PC-9 (cell line): ENCODE results near the gene MAN1B1. TPM values are rescaled to one million over a fixed set of nuclear protein-coding genes. Genes with fewer than 3 reads are reported as not detected.

Experiments
- BruUV-seq: library from RNA; stranded (reverse); fragments of 400-500 nt; replicated peaks from 2 replicates; lab custom pipeline; 2021; lab: Mats Ljungman, UMichigan
- CTCF ChIA-PET: fragments of 300-600 bp; sonication (Branson Sonifier 250); formaldehyde crosslinking; loops from one replicate; lab custom pipeline; 2022; ENCODE audit warnings: antibody characterized with exemption; lab: Charles Lee
- POLR2A ChIA-PET: fragments of 300-600 bp; sonication (Branson Sonifier 250); formaldehyde crosslinking; loops from one replicate; lab custom pipeline; 2022; ENCODE audit warnings: antibody characterized with exemption; ENCODE audit not compliant: unreplicated experiment; lab: Charles Lee
- DNase-seq, 2 experiments: peaks; one replicate each; pipeline versions ENCODE4 v3.0.0 to v3.0.0-alpha.2; 2015 to 2022; ENCODE audit warnings: mixed read lengths in 1 of 2
- H2AFZ ChIP-seq: fragments of 200-600 bp; sonication (generic); 2 replicates; pipeline ENCODE4 v1.8.1; 2017; ENCODE audit warnings: antibody characterized with exemption
- H3F3A ChIP-seq: fragments of 200-600 bp; sonication (generic); 2 replicates; pipeline ENCODE4 v1.8.1; 2017; ENCODE audit warnings: antibody characterized with exemption, mild to moderate bottlenecking, low read depth; ENCODE audit not compliant: insufficient read depth
- H3K27ac ChIP-seq: fragments of 200-600 bp; sonication (generic); 2 replicates; pipeline ENCODE4 v1.6.1; 2016; ENCODE audit warnings: mixed run types
- H3K27me3 ChIP-seq: fragments of 200-600 bp; sonication (generic); 2 replicates; pipeline ENCODE4 v1.6.1; 2016; ENCODE audit warnings: low read depth, mixed run types; ENCODE audit not compliant: insufficient read depth
- H3K36me3 ChIP-seq: fragments of 200-600 bp; sonication (generic); 2 replicates; pipeline ENCODE4 v1.6.1; 2016; ENCODE audit warnings: low read depth, mixed run types
- H3K4me1 ChIP-seq: fragments of 200-600 bp; sonication (generic); replicated peaks from 2 replicates; pipeline ENCODE4 v1.6.1; 2016; ENCODE audit warnings: mixed run types; ENCODE audit not compliant: insufficient read depth
- H3K4me2 ChIP-seq: fragments of 200-600 bp; sonication (generic); 2 replicates; pipeline ENCODE4 v1.6.1; 2017; ENCODE audit warnings: mixed run types
- H3K4me3 ChIP-seq: fragments of 200-600 bp; sonication (generic); 2 replicates; pipeline ENCODE4 v1.6.1; 2016; ENCODE audit warnings: mixed run types
- H3K79me2 ChIP-seq: fragments of 200-600 bp; sonication (generic); 2 replicates; pipeline ENCODE4 v1.6.1; 2017; ENCODE audit warnings: low read depth, mixed run types
- H3K9me2 ChIP-seq: fragments of 200-600 bp; sonication (generic); 2 replicates; pipeline ENCODE4 v1.8.1; 2017; ENCODE audit warnings: mild to moderate bottlenecking; ENCODE audit not compliant: insufficient read depth
- H3K9me3 ChIP-seq: fragments of 200-600 bp; sonication (generic); 2 replicates; pipeline ENCODE4 v1.8.1; 2016; ENCODE audit warnings: low read depth; ENCODE audit not compliant: insufficient read depth
- H4K20me1 ChIP-seq: fragments of 200-600 bp; sonication (generic); 2 replicates; pipeline ENCODE4 v1.8.1; 2017; ENCODE audit not compliant: insufficient read depth
- EZH2 ChIP-seq: fragments of 200-600 bp; sonication (generic); IDR thresholded peaks from 2 replicates; pipeline ENCODE4 v1.8.0; 2017; ENCODE audit warnings: antibody characterized with exemption, low read depth
- intact Hi-C: fragments of 100-400 bp; cut with micrococcal nuclease; formaldehyde crosslinking; loops from one replicate; pipeline ENCODE4 v1.10.0; 2022; ENCODE audit not compliant: unreplicated experiment
- total RNA-seq: library from RNA; stranded (reverse); gene quantifications from 2 replicates; pipeline ENCODE4 v1.2.3, GENCODE V29; 2021
- TF ChIP-seq, protein P1 (sequence below): fragments of 200-600 bp; sonication (generic); conservative IDR thresholded peaks from 2 replicates; pipeline ENCODE4 v1.6.1; 2017; ENCODE audit warnings: mixed run types, antibody characterized with exemption, mild to moderate bottlenecking, moderate library complexity

The MAN1B1 gene
- total RNA-seq, 1 experiment from 2014 or later, result 79.3 TPM

DNA sequence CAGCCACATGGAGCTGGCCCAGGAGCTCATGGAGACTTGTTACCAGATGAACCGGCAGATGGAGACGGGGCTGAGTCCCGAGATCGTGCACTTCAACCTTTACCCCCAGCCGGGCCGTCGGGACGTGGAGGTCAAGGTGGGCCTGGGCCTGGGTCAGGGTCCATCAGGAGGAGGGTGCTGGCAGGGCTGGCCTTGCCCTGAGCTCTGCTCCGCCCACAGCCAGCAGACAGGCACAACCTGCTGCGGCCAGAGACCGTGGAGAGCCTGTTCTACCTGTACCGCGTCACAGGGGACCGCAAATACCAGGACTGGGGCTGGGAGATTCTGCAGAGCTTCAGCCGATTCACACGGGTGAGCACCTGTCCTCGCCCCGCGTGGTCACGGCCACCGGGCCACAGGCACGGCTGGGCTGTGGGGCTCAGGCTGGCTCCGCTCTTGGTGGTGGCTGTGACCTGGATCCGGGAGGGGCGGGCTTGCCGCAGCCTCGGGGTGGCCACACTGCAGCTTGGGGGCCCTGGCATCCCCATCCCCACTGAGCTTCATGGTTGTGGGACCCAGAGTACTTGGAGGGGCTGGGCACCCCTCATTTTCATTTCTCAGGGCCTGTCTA, 20.6 kb downstream of the MAN1B1 start:
- TF ChIP-seq, protein P1, sequence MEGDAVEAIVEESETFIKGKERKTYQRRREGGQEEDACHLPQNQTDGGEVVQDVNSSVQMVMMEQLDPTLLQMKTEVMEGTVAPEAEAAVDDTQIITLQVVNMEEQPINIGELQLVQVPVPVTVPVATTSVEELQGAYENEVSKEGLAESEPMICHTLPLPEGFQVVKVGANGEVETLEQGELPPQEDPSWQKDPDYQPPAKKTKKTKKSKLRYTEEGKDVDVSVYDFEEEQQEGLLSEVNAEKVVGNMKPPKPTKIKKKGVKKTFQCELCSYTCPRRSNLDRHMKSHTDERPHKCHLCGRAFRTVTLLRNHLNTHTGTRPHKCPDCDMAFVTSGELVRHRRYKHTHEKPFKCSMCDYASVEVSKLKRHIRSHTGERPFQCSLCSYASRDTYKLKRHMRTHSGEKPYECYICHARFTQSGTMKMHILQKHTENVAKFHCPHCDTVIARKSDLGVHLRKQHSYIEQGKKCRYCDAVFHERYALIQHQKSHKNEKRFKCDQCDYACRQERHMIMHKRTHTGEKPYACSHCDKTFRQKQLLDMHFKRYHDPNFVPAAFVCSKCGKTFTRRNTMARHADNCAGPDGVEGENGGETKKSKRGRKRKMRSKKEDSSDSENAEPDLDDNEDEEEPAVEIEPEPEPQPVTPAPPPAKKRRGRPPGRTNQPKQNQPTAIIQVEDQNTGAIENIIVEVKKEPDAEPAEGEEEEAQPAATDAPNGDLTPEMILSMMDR, result no peak
- no peak for TF ChIP-seq EZH2
- Histone ChIP-seq H4K20me1 (no peaks in the 10 kb centered on the region), H3F3A (no peaks in the 10 kb centered on the region), H3K36me3 (0 out of 2 replicates have a peak, but pooled peaks cover 9% of the 10 kb centered on the region), H3K27me3 (no peaks in the 10 kb centered on the region), H3K79me2 (no peaks in the 10 kb centered on the region), H3K9me2 (no peaks in the 10 kb centered on the region), H3K4me2 (no peak overlapping the region), H2AFZ (no peak overlapping the region), H3K9me3 (no peaks in the 10 kb centered on the region), H3K27ac (no peak overlapping the region), H3K4me1 (no peaks in the 10 kb centered on the region), H3K4me3 (no peak overlapping the region)
- ChIA-PET CTCF (no interaction called here), POLR2A (interaction anchor here (0.7 kb wide), 1 partner anchor 21 kb away, joined by 6 read pairs; the partner anchor contains the start of gene MAN1B1)
- intact Hi-C loops, result no loop called here
- no TSS peak for BruUV-seq
- DNase-seq, result no peak

DNA sequence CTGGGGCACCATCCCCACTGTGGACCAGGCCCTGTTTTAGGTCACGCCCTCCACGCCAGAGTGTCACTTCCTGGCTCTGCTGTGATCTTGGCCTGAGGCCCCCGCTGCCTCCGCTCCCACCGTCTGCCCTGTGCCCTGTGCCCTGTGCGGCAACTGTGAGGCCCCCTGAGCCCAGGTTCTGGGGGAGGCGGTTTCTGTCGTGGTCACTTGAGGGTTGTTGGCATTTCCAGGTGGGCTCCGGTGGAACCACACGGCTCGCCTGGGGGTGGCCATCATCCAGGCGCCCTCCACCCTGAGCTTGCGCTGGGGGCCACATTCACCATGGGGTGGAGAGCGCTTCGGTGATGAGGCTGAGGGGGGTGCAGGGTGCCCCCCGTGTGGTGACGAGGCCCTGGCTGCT, 21.2 kb downstream of the MAN1B1 start:
- no TSS peak for BruUV-seq
- no peaks in the 10 kb centered on the region for H3K79me2 ChIP-seq
- intact Hi-C loops, result no loop called here
- no peak overlapping the region for H3K4me3 ChIP-seq
- no peak for TF ChIP-seq EZH2
- TF ChIP-seq, protein P1, result no peak
- 0 out of 2 replicates have a peak, but pooled peaks cover 6% of the 10 kb centered on the region for H3K36me3 ChIP-seq
- no peak for DNase-seq
- CTCF ChIA-PET, result no interaction called here
- no peaks in the 10 kb centered on the region for H3K4me1 ChIP-seq
- no peaks in the 10 kb centered on the region for H3K9me2 ChIP-seq
- no peaks in the 10 kb centered on the region for H3K27me3 ChIP-seq
- no peaks in the 10 kb centered on the region for H3F3A ChIP-seq
- POLR2A ChIA-PET, result interaction anchor here (0.6 to 0.7 kb wide), 2 partner anchors 20 to 21 kb away, joined by 4 to 6 read pairs; partner anchors contain the start of gene MAN1B1
- H3K9me3 ChIP-seq, result no peaks in the 10 kb centered on the region
- no peaks in the 10 kb centered on the region for H4K20me1 ChIP-seq
- H2AFZ ChIP-seq, result no peak overlapping the region
- no peak overlapping the region for H3K4me2 ChIP-seq
- no peak overlapping the region for H3K27ac ChIP-seq

DNA sequence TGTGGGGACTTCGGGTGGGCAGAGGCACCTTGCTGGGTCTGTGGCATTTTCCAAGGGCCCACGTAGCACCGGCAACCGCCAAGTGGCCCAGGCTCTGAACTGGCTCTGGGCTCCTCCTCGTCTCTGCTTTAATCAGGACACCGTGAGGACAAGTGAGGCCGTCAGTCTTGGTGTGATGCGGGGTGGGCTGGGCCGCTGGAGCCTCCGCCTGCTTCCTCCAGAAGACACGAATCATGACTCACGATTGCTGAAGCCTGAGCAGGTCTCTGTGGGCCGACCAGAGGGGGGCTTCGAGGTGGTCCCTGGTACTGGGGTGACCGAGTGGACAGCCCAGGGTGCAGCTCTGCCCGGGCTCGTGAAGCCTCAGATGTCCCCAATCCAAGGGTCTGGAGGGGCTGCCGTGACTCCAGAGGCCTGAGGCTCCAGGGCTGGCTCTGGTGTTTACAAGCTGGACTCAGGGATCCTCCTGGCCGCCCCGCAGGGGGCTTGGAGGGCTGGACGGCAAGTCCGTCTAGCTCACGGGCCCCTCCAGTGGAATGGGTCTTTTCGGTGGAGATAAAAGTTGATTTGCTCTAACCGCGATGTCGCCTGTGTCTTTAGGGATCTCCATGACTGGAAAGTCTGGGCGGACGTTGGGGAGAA, 21.9 kb downstream of the MAN1B1 start:
- H3K9me2 ChIP-seq, result no peaks in the 10 kb centered on the region
- H3K4me3 ChIP-seq, result no peak overlapping the region
- H3K27ac ChIP-seq, result no peak overlapping the region
- H4K20me1 ChIP-seq, result no peaks in the 10 kb centered on the region
- no peak overlapping the region for H2AFZ ChIP-seq
- intact Hi-C loops, result no loop called here
- no peaks in the 10 kb centered on the region for H3K79me2 ChIP-seq
- 0 out of 2 replicates have a peak, but pooled peaks cover 2% of the 10 kb centered on the region for H3K36me3 ChIP-seq
- no peaks in the 10 kb centered on the region for H3K4me1 ChIP-seq
- no peaks in the 10 kb centered on the region for H3K27me3 ChIP-seq
- TF ChIP-seq EZH2, result no peak
- TF ChIP-seq, protein P1, result no peak
- no peak for DNase-seq
- BruUV-seq, result no TSS peak
- H3F3A ChIP-seq, result no peaks in the 10 kb centered on the region
- ChIA-PET POLR2A (interaction anchor here (0.6 kb wide), 1 partner anchor 21 kb away, joined by 4 read pairs; no protein-coding TSS in a partner anchor), CTCF (interaction anchor here (0.6 kb wide), 1 partner anchor 17 kb away, joined by 18 read pairs; no protein-coding TSS in a partner anchor)
- no peak overlapping the region for H3K4me2 ChIP-seq
- H3K9me3 ChIP-seq, result no peaks in the 10 kb centered on the region
